H1 (cell line): ENCODE results near the gene TNFAIP8. TPM values are rescaled to one million over a fixed set of nuclear protein-coding genes. Genes with fewer than 3 reads are reported as not detected.

Source experiments
- CTCF ChIA-PET: fragments of 300-600 bp; sonication (Branson Sonifier 250); formaldehyde crosslinking; loops from one replicate; lab custom pipeline; 2021; ENCODE audit not compliant: partially characterized antibody; lab: Charles Lee
- POLR2A ChIA-PET: fragments of 300-600 bp; sonication (Branson Sonifier 250); formaldehyde crosslinking; loops from one replicate; lab custom pipeline; 2021; ENCODE audit warnings: inconsistent platforms; ENCODE audit not compliant: partially characterized antibody; lab: Charles Lee
- DNase-seq, 2 experiments: peaks; one replicate each; pipeline versions ENCODE4 v3.0.0 to v3.0.0-alpha.2; 2010 to 2022; ENCODE audit warnings: low spot score in 2 of 2, low read depth in 1 of 2, mixed read lengths in 1 of 2
- FAIRE-seq: peaks from 2 replicates; lab custom pipeline; 2011; peaks lifted over from hg19 to GRCh38; lab: Jason Lieb, UNC
- H2AFZ ChIP-seq: 2 replicates; pipeline ENCODE4 v1.8.1; 2012; ENCODE audit warnings: low read length, inconsistent platforms
- H2AK5ac ChIP-seq: 2 replicates; pipeline ENCODE4 v1.6.1; 2013; ENCODE audit warnings: low read depth, low read length
- H2BK120ac ChIP-seq: replicated peaks from 2 replicates; pipeline ENCODE3; 2013; ENCODE audit warnings: low read depth, low read length, inconsistent platforms
- H2BK12ac ChIP-seq: 2 replicates; pipeline ENCODE4 v1.6.1; 2013; ENCODE audit warnings: low read depth, low read length
- H2BK15ac ChIP-seq: 2 replicates; pipeline ENCODE4 v1.6.1; 2013; ENCODE audit warnings: low read length
- H2BK20ac ChIP-seq: 2 replicates; pipeline ENCODE4 v1.6.1; 2013; ENCODE audit warnings: low read length
- H2BK5ac ChIP-seq: 2 replicates; pipeline ENCODE4 v1.6.1; 2013; ENCODE audit warnings: low read depth, low read length
- H3K14ac ChIP-seq: 2 replicates; pipeline ENCODE4 v1.6.1; 2013; ENCODE audit warnings: inconsistent platforms; ENCODE audit not compliant: insufficient read length
- H3K18ac ChIP-seq: 2 replicates; pipeline ENCODE4 v1.6.1; 2013; ENCODE audit warnings: low read length; ENCODE audit errors: extremely low read depth
- H3K23ac ChIP-seq: 2 replicates; pipeline ENCODE4 v1.6.1; 2013; ENCODE audit warnings: inconsistent platforms; ENCODE audit not compliant: insufficient read length
- H3K23me2 ChIP-seq: 2 replicates; pipeline ENCODE4 v1.6.1; 2013; ENCODE audit warnings: low read depth, low read length
- H3K27ac ChIP-seq: 2 replicates; pipeline ENCODE4 v1.6.1; 2011; ENCODE audit warnings: low read depth, low read length, inconsistent platforms
- H3K27me3 ChIP-seq, 4 experiments: replicated peaks in 1 of 4; 1 replicate in 1 of 4; 2 replicates in 3 of 4; pipeline versions ENCODE4 v1.6.1 to v1.8.1; 2011 to 2013; ENCODE audit warnings: low read length in 3 of 4, mild to moderate bottlenecking in 3 of 4, inconsistent platforms in 2 of 4, mixed read lengths in 2 of 4, moderate library complexity in 1 of 4; ENCODE audit not compliant: control insufficient read depth in 3 of 4, insufficient read depth in 3 of 4; ENCODE audit errors: extremely low read depth in 1 of 4
- H3K36me3 ChIP-seq, 4 experiments: 2 replicates each; pipeline versions ENCODE4 v1.6.1 to v1.8.1; 2011 to 2013; ENCODE audit warnings: mild to moderate bottlenecking in 4 of 4, low read length in 3 of 4, moderate library complexity in 2 of 4, control low read depth in 1 of 4, inconsistent platforms in 1 of 4; ENCODE audit not compliant: insufficient read depth in 4 of 4, control insufficient read depth in 2 of 4
- H3K4ac ChIP-seq: replicated peaks from 2 replicates; pipeline ENCODE3; 2013; ENCODE audit warnings: low read length, low read depth, mixed read lengths, inconsistent platforms; ENCODE audit not compliant: insufficient read length
- H3K4me1 ChIP-seq, 4 experiments: replicated peaks in 1 of 4; 1 replicate in 1 of 4; 2 replicates in 3 of 4; pipeline versions ENCODE4 v1.6.1 to v1.8.1; 2011 to 2013; ENCODE audit warnings: low read length in 3 of 4, inconsistent platforms in 2 of 4, mixed read lengths in 1 of 4; ENCODE audit not compliant: insufficient read depth in 4 of 4, control insufficient read depth in 3 of 4
- H3K4me2 ChIP-seq, 2 experiments: 2 replicates each; pipeline versions ENCODE4 v1.6.1 to v1.8.1; 2011 to 2013; ENCODE audit warnings: low read depth in 2 of 2, low read length in 2 of 2, control low read depth in 1 of 2, inconsistent platforms in 1 of 2, mild to moderate bottlenecking in 1 of 2; ENCODE audit not compliant: insufficient read depth in 1 of 2
- H3K4me3 ChIP-seq, 4 experiments: fragments of 200-600, 300-600 bp in 1 of 4; sonication (generic), shearing (Covaris generic), sonication (Bioruptor Twin) in 1 of 4; 2 replicates each; pipeline versions ENCODE4 v1.5.1 to v1.8.1; 2011 to 2016; ENCODE audit warnings: low read length in 4 of 4, low read depth in 3 of 4, control low read depth in 2 of 4, inconsistent platforms in 2 of 4, mild to moderate bottlenecking in 2 of 4, mixed read lengths in 1 of 4, moderate library complexity in 1 of 4; ENCODE audit not compliant: insufficient read depth in 2 of 4; ENCODE audit errors: extremely low read depth in 1 of 4
- H3K56ac ChIP-seq: replicated peaks from 2 replicates; pipeline ENCODE3; 2013; ENCODE audit warnings: low read depth, mild to moderate bottlenecking, mixed read lengths, low read length, inconsistent platforms; ENCODE audit not compliant: insufficient read length
- H3K79me1 ChIP-seq: 2 replicates; pipeline ENCODE4 v1.6.1; 2013; ENCODE audit warnings: low read depth, low read length, control low read depth
- H3K79me2 ChIP-seq, 2 experiments: 2 replicates each; pipeline versions ENCODE4 v1.6.1 to v1.8.1; 2012 to 2013; ENCODE audit warnings: low read length in 2 of 2, mild to moderate bottlenecking in 2 of 2, inconsistent platforms in 1 of 2; ENCODE audit not compliant: insufficient read depth in 2 of 2, control insufficient read depth in 1 of 2
- H3K9ac ChIP-seq, 4 experiments: replicated peaks in 1 of 4; 1 replicate in 1 of 4; 2 replicates in 3 of 4; pipeline versions ENCODE4 v1.6.1 to v1.8.1; 2011 to 2013; ENCODE audit warnings: low read depth in 3 of 4, low read length in 3 of 4, control low read depth in 2 of 4, mild to moderate bottlenecking in 2 of 4, moderate library complexity in 2 of 4, inconsistent platforms in 1 of 4; ENCODE audit errors: extremely low read depth in 1 of 4
- H3K9me3 ChIP-seq, 2 experiments: 2 replicates each; pipeline versions ENCODE4 v1.6.1 to v1.8.1; 2012 to 2013; ENCODE audit warnings: mild to moderate bottlenecking in 2 of 2, moderate library complexity in 2 of 2, control low read depth in 1 of 2, inconsistent platforms in 1 of 2, low read depth in 1 of 2, low read length in 1 of 2, mixed read lengths in 1 of 2; ENCODE audit not compliant: insufficient read depth in 2 of 2
- H4K20me1 ChIP-seq, 2 experiments: replicated peaks in 1 of 2; 2 replicates each; pipeline versions ENCODE3 to v1.8.1; 2011 to 2013; ENCODE audit warnings: inconsistent platforms in 2 of 2, low read length in 2 of 2, mild to moderate bottlenecking in 1 of 2; ENCODE audit not compliant: insufficient read depth in 2 of 2, control insufficient read depth in 1 of 2
- H4K5ac ChIP-seq: 2 replicates; pipeline ENCODE4 v1.6.1; 2013; ENCODE audit warnings: low read length, low read depth, mixed read lengths, inconsistent platforms; ENCODE audit not compliant: insufficient read length
- H4K8ac ChIP-seq: 2 replicates; pipeline ENCODE4 v1.8.0; 2013; ENCODE audit warnings: mild to moderate bottlenecking, moderate library complexity, low read length, inconsistent platforms; ENCODE audit not compliant: insufficient read depth; ENCODE audit errors: extremely low read depth
- H4K91ac ChIP-seq: replicated peaks from 2 replicates; pipeline ENCODE3; 2013; ENCODE audit warnings: low read length, mixed read lengths, inconsistent platforms; ENCODE audit not compliant: insufficient read length
- GABPA ChIP-seq: IDR thresholded peaks from 2 replicates; pipeline ENCODE4 v1.6.1; 2011; ENCODE audit warnings: mild to moderate bottlenecking, low read length, moderate library complexity, borderline replicate concordance; ENCODE audit not compliant: insufficient read depth
- SP1 ChIP-seq: IDR thresholded peaks from 2 replicates; pipeline ENCODE4 v1.6.1; 2011; ENCODE audit warnings: low read depth, low read length
- SUZ12 ChIP-seq: fragments of 200-600 bp; sonication (generic); IDR thresholded peaks from 2 replicates; pipeline ENCODE4 v1.6.1; 2012; ENCODE audit warnings: mild to moderate bottlenecking, inconsistent platforms, low read length, moderate library complexity, mixed read lengths
- WGBS, 2 experiments: shearing (Covaris generic) in 1 of 2; methylation state at CpG; one replicate each; pipeline versions ENCODE4 v1.1.6 to v1.1.7; 2013 to 2015; ENCODE audit warnings: low lambda C conversion rate in 2 of 2, mixed read lengths in 2 of 2, inconsistent platforms in 1 of 2, low coverage in 1 of 2, missing lambda C conversion rate in 1 of 2; ENCODE audit not compliant: insufficient replicate concordance in 2 of 2, insufficient coverage in 1 of 2, insufficient read length in 1 of 2; ENCODE audit errors: extremely low coverage in 1 of 2, missing lambda C conversion rate in 1 of 2; 5-methylcytosine and 5-hydroxymethylcytosine counted together
- polyA plus RNA-seq, 7 experiments: library from polyadenylated mRNA; depleted of rRNA in 3 of 7; stranded (reverse) in 5 of 7; unstranded in 2 of 7; fragments of >200 nt in 5 of 7; fragments of 200-250 nt in 2 of 7; gene quantifications; 1 replicate in 5 of 7; 2 replicates in 1 of 7; 4 replicates in 1 of 7; pipeline versions ENCODE4 v1.2.1 to v1.2.3, GENCODE V29; 2011 to 2013; ENCODE audit warnings: missing spikeins in 2 of 7, mixed read lengths in 2 of 7
- total RNA-seq: library from RNA; stranded (reverse); fragmentation: NEBNext Ultra II Directional; extraction: Animal tissue kit (Norgen Biotek cat#: 25700); gene quantifications from 2 replicates; pipeline ENCODE4 v1.2.1, GENCODE V29; 2021

TNFAIP8 gene
- total and polyA plus RNA-seq, 2 of the 8 experiments (the other 6 are each of a cell fraction or from before 2014, with no cell fraction given) = 12.4 to 19.3 TPM

DNA sequence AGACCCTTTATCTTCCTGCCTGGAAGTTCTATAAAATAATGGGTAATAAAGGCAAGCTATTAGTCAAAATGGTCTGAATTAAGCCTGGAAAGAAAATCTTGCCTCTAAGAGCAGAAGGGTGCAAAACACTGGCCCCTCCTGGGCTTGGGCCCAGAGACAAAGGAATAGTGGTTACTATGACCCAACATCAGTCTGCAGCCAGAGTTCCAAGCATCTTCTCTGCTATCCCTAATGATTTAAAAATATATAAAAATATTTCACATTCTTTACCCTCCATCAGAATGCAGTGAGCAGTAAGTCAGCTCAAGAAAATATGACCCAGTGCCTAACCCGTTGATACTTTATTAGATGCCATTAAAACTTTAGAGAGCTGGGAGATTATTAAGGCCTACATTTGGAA is 14.7 kb downstream of the TNFAIP8 start:
- Histone ChIP-seq H3K4me3 (no peak overlapping the region), H3K4ac (no peak overlapping the region), H2BK20ac (no peak overlapping the region), H4K8ac (no peak overlapping the region), H4K5ac (no peak overlapping the region), H2BK12ac (no peak overlapping the region), H2AFZ (no peak overlapping the region), H2AK5ac (no peak overlapping the region), H2BK15ac (no peak overlapping the region), H3K4me2 (no peak overlapping the region), H3K27me3 (no peaks in the 10 kb centered on the region), H4K20me1 (no peaks in the 10 kb centered on the region), H3K4me1 (peaks cover 0 to 9% (median 7%) of the 10 kb centered on the region in 4 experiments; a peak in 2 of 7 replicates), H2BK120ac (no peak overlapping the region), H3K9ac (no peak overlapping the region), H3K79me2 (0 out of 4 replicates have a peak, but pooled peaks cover 0 to 3% of the 10 kb centered on the region in 2 experiments), H2BK5ac (no peak overlapping the region), H3K23me2 (no peaks in the 10 kb centered on the region), H3K9me3 (no peaks in the 10 kb centered on the region), H3K36me3 (no peaks in the 10 kb centered on the region), H3K56ac (no peak overlapping the region), H3K27ac (no peak overlapping the region), H3K18ac (no peak overlapping the region), H4K91ac (no peak overlapping the region), H3K14ac (no peak overlapping the region), H3K79me1 (no peaks in the 10 kb centered on the region), H3K23ac (no peak overlapping the region)
- WGBS, 2 experiments = 89% methylated on average over 1 of the region's 1 CpG; no CpG with 5 or more reads in 1 of the 2 experiments
- POLR2A ChIA-PET = interaction anchor here (1.2 to 1.4 kb wide), 2 partner anchors 8 to 9 kb away, joined by 3 to 4 read pairs; no protein-coding TSS in a partner anchor
- CTCF ChIA-PET = interaction anchor here (0.8 to 1.8 kb wide), 6 partner anchors 12 to 131 kb away, joined by 3 to 5 read pairs (median 4); partner anchors contain the start of gene TNFAIP8
- no peak for FAIRE-seq
- DNase-seq = no peak
- no peak for TF ChIP-seq SP1
- no peak for TF ChIP-seq SUZ12
- TF ChIP-seq GABPA = no peak
